CD14-positive monocyte (primary cell): ENCODE measurements around the gene TSHR. TPM values are rescaled to one million over a fixed set of nuclear protein-coding genes. Genes with fewer than 3 reads are reported as not detected.

ENCODE experiments used
- DNase-seq, 3 donors: peaks; one replicate each; pipeline ENCODE4 v3.0.0-alpha.2; 2011 to 2022
- H2AFZ ChIP-seq: 2 replicates; pipeline ENCODE4 v1.6.0; 2012; ENCODE audit warnings: mild to moderate bottlenecking, low read depth, low read length, inconsistent platforms; ENCODE audit not compliant: insufficient read depth, poor library complexity, severe bottlenecking
- H3K27ac ChIP-seq, 2 donors: 1 replicate in 1 of 2; 2 replicates in 1 of 2; pipeline ENCODE4 v1.5.1; 2012 to 2013; ENCODE audit warnings: low read length in 2 of 2, control low read depth in 1 of 2, inconsistent platforms in 1 of 2, low read depth in 1 of 2, mild to moderate bottlenecking in 1 of 2
- H3K27me3 ChIP-seq, 2 donors: one replicate each; pipeline versions ENCODE4 v1.6.0 to v1.6.1; 2011 to 2013; ENCODE audit warnings: low read length in 2 of 2; ENCODE audit not compliant: control insufficient read depth in 2 of 2, insufficient read depth in 2 of 2
- H3K36me3 ChIP-seq, 2 donors: replicated peaks in 1 of 2; 1 replicate in 1 of 2; 2 replicates in 1 of 2; pipeline versions ENCODE4 v1.5.1 to v1.6.1; 2012 to 2013; ENCODE audit warnings: low read length in 2 of 2, control low read depth in 1 of 2, inconsistent platforms in 1 of 2, mild to moderate bottlenecking in 1 of 2; ENCODE audit not compliant: insufficient read depth in 2 of 2, control insufficient read depth in 1 of 2
- H3K4me1 ChIP-seq, 2 donors: 1 replicate in 1 of 2; 2 replicates in 1 of 2; pipeline versions ENCODE4 v1.5.1 to v1.6.1; 2012 to 2013; ENCODE audit warnings: low read length in 2 of 2, control low read depth in 1 of 2, inconsistent platforms in 1 of 2, mild to moderate bottlenecking in 1 of 2, moderate library complexity in 1 of 2; ENCODE audit not compliant: insufficient read depth in 2 of 2, control insufficient read depth in 1 of 2
- H3K4me2 ChIP-seq: replicated peaks from 2 replicates; pipeline ENCODE3; 2012; ENCODE audit warnings: low read length, moderate library complexity, mild to moderate bottlenecking; ENCODE audit not compliant: poor library complexity, severe bottlenecking; ENCODE audit errors: extremely low read depth
- H3K4me3 ChIP-seq, 3 experiments: fragments of 200-600 bp in 1 of 3; sonication (generic) in 1 of 3; replicated peaks in 1 of 3; 1 replicate in 2 of 3; 2 replicates in 1 of 3; pipeline ENCODE4 v1.5.1; 2011 to 2013; ENCODE audit warnings: low read length in 3 of 3, mild to moderate bottlenecking in 3 of 3, control low read depth in 2 of 3, low read depth in 2 of 3, inconsistent platforms in 1 of 3, moderate library complexity in 1 of 3
- H3K79me2 ChIP-seq: 2 replicates; pipeline ENCODE4 v1.6.0; 2012; ENCODE audit warnings: mild to moderate bottlenecking, control low read depth, inconsistent platforms, low read length, moderate library complexity; ENCODE audit not compliant: insufficient read depth
- H3K9ac ChIP-seq: 2 replicates; pipeline ENCODE4 v1.6.0; 2017; ENCODE audit warnings: low read length, mild to moderate bottlenecking; ENCODE audit not compliant: insufficient read depth, poor library complexity, severe bottlenecking
- H3K9me3 ChIP-seq, 2 donors: replicated peaks in 1 of 2; 1 replicate in 1 of 2; 2 replicates in 1 of 2; pipeline versions ENCODE4 v1.5.1 to v1.6.1; 2012 to 2013; ENCODE audit warnings: low read length in 2 of 2, control low read depth in 1 of 2; ENCODE audit not compliant: control insufficient read depth in 1 of 2, insufficient read depth in 1 of 2
- H4K20me1 ChIP-seq: 2 replicates; pipeline ENCODE4 v1.6.0; 2012; ENCODE audit warnings: mild to moderate bottlenecking, low read length, control low read depth, moderate library complexity; ENCODE audit not compliant: insufficient read depth
- H3K27ac Mint-ChIP-seq, 7 donors: one replicate each; pipeline ENCODE4 v1.8.0; 2020; ENCODE audit warnings: mild to moderate bottlenecking in 7 of 7, mixed read lengths in 7 of 7, moderate library complexity in 6 of 7, inconsistent platforms in 2 of 7
- H3K27me3 Mint-ChIP-seq, 3 donors: one replicate each; pipeline ENCODE4 v1.8.0; 2021 to 2022; ENCODE audit warnings: low read depth in 3 of 3, mild to moderate bottlenecking in 3 of 3, mixed read lengths in 3 of 3, moderate library complexity in 3 of 3, inconsistent platforms in 1 of 3
- H3K36me3 Mint-ChIP-seq, 2 donors: one replicate each; pipeline ENCODE4 v1.8.0; 2020; ENCODE audit warnings: mixed read lengths in 2 of 2, inconsistent platforms in 1 of 2, mild to moderate bottlenecking in 1 of 2
- H3K4me1 Mint-ChIP-seq: one replicate; pipeline ENCODE4 v1.8.0; 2020; ENCODE audit warnings: mild to moderate bottlenecking, mixed read lengths
- H3K4me3 Mint-ChIP-seq, 2 donors: one replicate each; pipeline ENCODE4 v1.8.0; 2020; ENCODE audit warnings: mild to moderate bottlenecking in 2 of 2, mixed read lengths in 2 of 2, moderate library complexity in 1 of 2
- H3K9me3 Mint-ChIP-seq, 7 donors: one replicate each; pipeline ENCODE4 v1.8.0; 2020 to 2022; ENCODE audit warnings: mixed read lengths in 7 of 7, mild to moderate bottlenecking in 6 of 7, moderate library complexity in 6 of 7, inconsistent platforms in 2 of 7
- CTCF ChIP-seq: fragments of 200-600 bp; IDR thresholded peaks from one replicate; pipeline ENCODE4 v1.8.0; 2022; ENCODE audit warnings: antibody characterized with exemption, mild to moderate bottlenecking
- WGBS: methylation state at CpG from one replicate; pipeline ENCODE4 v1.1.5; 2013; ENCODE audit warnings: missing lambda C conversion rate; ENCODE audit not compliant: insufficient coverage; 5-methylcytosine and 5-hydroxymethylcytosine counted together
- intact Hi-C, 2 donors: fragments of 100-400 bp; cut with micrococcal nuclease; formaldehyde crosslinking; loops; one replicate each; pipeline versions ENCODE4 v1.15.0 to v1.15.1; 2023
- polyA plus RNA-seq, 3 donors: library from polyadenylated mRNA; depleted of rRNA in 1 of 3; unstranded in 2 of 3; stranded (reverse) in 1 of 3; fragments of 300-500 nt in 2 of 3; fragments of >200 nt in 1 of 3; fragmentation: Illumina TruSeq in 2 of 3; gene quantifications; 1 replicate in 2 of 3; 2 replicates in 1 of 3; pipeline ENCODE4 v1.2.3, GENCODE V29; 2012 to 2021

The TSHR gene
- polyA plus RNA-seq, 3 donors, result not detected

DNA sequence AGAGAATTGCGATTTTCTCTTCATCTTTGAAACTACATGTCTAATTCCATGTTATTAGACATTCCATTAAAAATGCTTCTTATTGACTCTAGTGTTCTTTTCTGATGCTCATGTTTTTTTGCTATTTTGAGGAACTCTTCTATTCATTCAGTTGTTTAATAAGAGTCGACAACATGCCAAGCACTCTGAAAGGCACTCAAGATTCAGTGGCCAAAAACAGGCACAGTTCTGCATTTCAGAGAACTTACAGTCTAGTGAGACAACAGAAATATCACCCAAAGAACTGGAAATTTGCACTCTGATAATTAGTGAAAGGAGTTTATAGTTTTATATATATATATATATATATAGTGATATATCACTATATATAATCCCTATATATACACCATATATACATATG lies 111.7 kb downstream of the TSHR start:
- no peaks in the 10 kb centered on the region for H3K27me3 Mint-ChIP-seq
- H3K4me3 Mint-ChIP-seq, result no peak overlapping the region
- no peaks in the 10 kb centered on the region for H3K36me3 ChIP-seq
- H3K4me3 ChIP-seq, result no peak overlapping the region
- no peaks in the 10 kb centered on the region for H3K27me3 ChIP-seq
- WGBS, result no CpG with 5 or more reads among the region's 2 CpGs
- H3K9me3 Mint-ChIP-seq, result peaks cover 7 to 27% (median 18%) of the 10 kb centered on the region in 7 donors
- no peak overlapping the region for H2AFZ ChIP-seq
- H4K20me1 ChIP-seq, result no peaks in the 10 kb centered on the region
- H3K9ac ChIP-seq, result no peak overlapping the region
- H3K79me2 ChIP-seq, result no peaks in the 10 kb centered on the region
- no peaks in the 10 kb centered on the region for H3K36me3 Mint-ChIP-seq
- intact Hi-C loops, result no loop called here
- no peak for TF ChIP-seq CTCF
- H3K4me1 Mint-ChIP-seq, result no peaks in the 10 kb centered on the region
- no peak for DNase-seq
- no peak overlapping the region for H3K27ac ChIP-seq
- no peak overlapping the region for H3K4me2 ChIP-seq
- H3K27ac Mint-ChIP-seq, result no peak overlapping the region
- no peaks in the 10 kb centered on the region for H3K4me1 ChIP-seq
- H3K9me3 ChIP-seq, result peaks cover 8 to 28% of the 10 kb centered on the region in 2 donors

DNA sequence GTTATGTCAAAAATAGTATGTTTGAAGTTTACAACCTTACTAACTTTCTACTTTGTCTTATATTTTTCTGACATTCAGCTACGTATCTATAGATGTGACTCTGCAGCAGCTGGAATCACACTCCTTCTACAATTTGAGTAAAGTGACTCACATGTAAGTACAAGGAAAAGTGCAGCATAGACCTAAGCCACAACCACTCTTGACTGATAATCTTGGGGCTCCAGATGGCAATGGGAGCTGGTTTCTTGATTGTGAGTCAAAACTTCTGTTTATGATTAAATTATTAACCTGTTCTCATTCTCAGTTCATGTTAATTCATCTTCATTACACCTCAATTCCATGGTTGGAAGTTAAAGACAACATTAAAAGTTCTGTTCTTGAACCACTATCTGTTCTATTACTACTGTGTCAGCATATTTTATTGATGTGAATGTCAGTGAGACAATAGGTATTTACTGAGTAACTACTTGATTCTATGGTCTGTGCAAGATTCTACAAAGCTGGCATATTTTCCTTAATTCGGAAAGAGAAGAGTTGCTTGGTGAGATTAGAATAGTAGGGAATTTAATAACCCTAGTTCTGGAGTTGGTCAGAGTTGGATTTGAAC lies 112.9 kb downstream of the TSHR start:
- Mint-ChIP-seq H3K36me3 (no peaks in the 10 kb centered on the region), H3K4me1 (no peaks in the 10 kb centered on the region), H3K27me3 (no peaks in the 10 kb centered on the region), H3K27ac (no peak overlapping the region), H3K9me3 (peaks cover 7 to 32% (median 22%) of the 10 kb centered on the region in 7 donors), H3K4me3 (no peak overlapping the region)
- Histone ChIP-seq H3K4me2 (no peak overlapping the region), H3K9ac (no peak overlapping the region), H3K36me3 (no peaks in the 10 kb centered on the region), H2AFZ (no peak overlapping the region), H3K9me3 (peaks cover 11 to 33% of the 10 kb centered on the region in 2 donors), H3K4me1 (no peaks in the 10 kb centered on the region), H3K4me3 (no peak overlapping the region), H3K27me3 (no peaks in the 10 kb centered on the region), H3K79me2 (no peaks in the 10 kb centered on the region), H4K20me1 (no peaks in the 10 kb centered on the region), H3K27ac (no peak overlapping the region)
- TF ChIP-seq CTCF, result no peak
- no CpG with 5 or more reads among the region's 2 CpGs for WGBS
- no peak for DNase-seq
- intact Hi-C loops, result no loop called here
